HG03432 (cell line): ENCODE data around the gene RAB27A.

ENCODE experiments used
- ATAC-seq: cut with Tn5 transposase; IDR thresholded peaks from one replicate; pipeline ENCODE4 v1.9.1; 2021; ENCODE audit warnings: mild to moderate bottlenecking, moderate library complexity; ENCODE audit not compliant: unreplicated experiment

The RAB27A gene

GRCh38 chr15:55230051-55230670 is 59.5 kb downstream of the RAB27A start:
- peak; percentile 60 for ATAC-seq

- no peak for ATAC-seq
Measured at GRCh38 chr15:55226127-55226526, 63.5 kb downstream of the RAB27A start.

GRCh38 chr15:55224892-55225291 is 64.7 kb downstream of the RAB27A start:
- ATAC-seq = peak; percentile 41

GRCh38 chr15:55222588-55222987 is 67.0 kb downstream of the RAB27A start:
- ATAC-seq = peak; percentile 73

GRCh38 chr15:55221090-55222011 is 68.3 kb downstream of the RAB27A start:
- ATAC-seq = peak; percentile 46

GRCh38 chr15:55220606-55221005 is 69.0 kb downstream of the RAB27A start:
- no peak for ATAC-seq

GRCh38 chr15:55218056-55218455 is 71.6 kb downstream of the RAB27A start:
- no peak for ATAC-seq

- no peak for ATAC-seq
Measured at GRCh38 chr15:55204464-55204863, 85.1 kb downstream of the RAB27A start.

GRCh38 chr15:55202206-55202605 is 87.4 kb downstream of the RAB27A start:
- no peak for ATAC-seq

GRCh38 chr15:55198706-55199105 is 90.9 kb downstream of the RAB27A start:
- no peak for ATAC-seq

- ATAC-seq = no peak
Measured at GRCh38 chr15:55197719-55198118, 91.9 kb downstream of the RAB27A start.

- peak; percentile 17 for ATAC-seq
Measured at GRCh38 chr15:55197362-55197705, 92.3 kb downstream of the RAB27A start.

- peak; percentile 97 for ATAC-seq
Measured at GRCh38 chr15:55196458-55197361, 92.9 kb downstream of the RAB27A start, which contains the start of gene RSL24D1. TSS of gene RSL24D1 (minus strand) at chr15:55196941. CDS start at chr15:55196890, 51 bp downstream.

- no peak for ATAC-seq
Measured at GRCh38 chr15:55195996-55196395, 93.6 kb downstream of the RAB27A start.

- no peak for ATAC-seq
Measured at GRCh38 chr15:55194256-55194655, 95.4 kb downstream of the RAB27A start.

GRCh38 chr15:55186331-55186730 is 103.3 kb downstream of the RAB27A start:
- no peak for ATAC-seq

- no peak for ATAC-seq
Measured at GRCh38 chr15:55183679-55184078, 105.9 kb downstream of the RAB27A start.

- no peak for ATAC-seq
Measured at GRCh38 chr15:55179141-55179540, 110.5 kb downstream of the RAB27A start.

- no peak for ATAC-seq
Measured at GRCh38 chr15:55170361-55170760, 119.3 kb downstream of the RAB27A start.

GRCh38 chr15:55168350-55168974 is 121.2 kb downstream of the RAB27A start:
- peak; percentile 95 for ATAC-seq

- no peak for ATAC-seq
Measured at GRCh38 chr15:55164284-55164683, 125.3 kb downstream of the RAB27A start.
